Skin epidermis (tissue), 12 donors: Measurements from ENCODE around the gene VPS13A.
"Not testable (repeated sequence)": the region's sequence is repeated elsewhere in the genome, so short reads cannot be mapped to it uniquely, and the experiment has no call there.

Experiments used
- H3K27ac ChIP-seq, 21 experiments: fragments of 200-600 bp; sonication (generic) in 11 of 21; one replicate each; pipeline ENCODE4 v1.5.0; 2020; ENCODE audit warnings: mild to moderate bottlenecking in 3 of 21, inconsistent platforms in 2 of 21, moderate library complexity in 2 of 21
- H3K4me3 ChIP-seq, 7 experiments: fragments of 200-600 bp; sonication (generic) in 2 of 7; one replicate each; pipeline ENCODE4 v1.5.0; 2020; ENCODE audit warnings: inconsistent platforms in 2 of 7, mild to moderate bottlenecking in 2 of 7, moderate library complexity in 1 of 7

The VPS13A gene

DNA sequence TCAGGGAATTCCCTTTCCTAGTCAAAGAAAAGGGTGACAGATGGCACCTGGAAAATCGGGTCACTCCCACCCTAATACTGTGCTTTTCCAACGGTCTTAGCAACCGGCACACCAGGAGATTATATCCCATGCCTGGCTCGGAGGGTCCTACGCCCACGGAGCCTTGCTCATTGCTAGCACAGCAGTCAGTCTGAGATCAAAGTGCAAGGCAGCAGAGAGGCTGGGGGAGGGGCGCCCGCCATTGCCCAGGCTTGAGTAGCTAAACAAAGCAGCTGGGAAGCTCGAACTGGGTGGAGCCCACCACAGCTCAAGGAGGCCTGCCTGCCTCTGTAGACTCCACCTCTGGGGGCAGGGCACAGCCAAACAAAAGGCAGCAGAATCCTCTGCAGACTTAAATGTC, 231.2 kb downstream of the VPS13A start:
- H3K4me3 ChIP-seq, H3K27ac ChIP-seq: not testable (repeated sequence)

DNA sequence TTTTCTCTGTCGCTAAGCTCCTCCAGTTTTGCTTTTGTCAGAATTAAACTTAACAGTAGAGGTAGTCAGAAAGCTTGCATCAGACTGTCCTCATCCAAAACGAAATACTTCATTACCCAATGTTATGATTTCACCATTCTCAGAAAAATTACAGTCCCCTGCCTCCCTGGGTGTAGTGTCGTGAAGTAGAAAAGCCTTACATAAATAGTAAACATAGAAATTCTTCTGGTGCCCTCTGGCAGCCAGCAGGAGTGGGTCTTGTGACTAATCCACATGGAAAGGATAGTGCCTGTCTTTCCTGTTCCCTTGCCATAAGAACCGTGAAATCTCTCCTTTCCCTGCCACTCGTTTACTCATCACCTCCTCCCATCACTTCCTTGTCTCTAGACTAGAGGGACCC, 240.2 kb downstream of the VPS13A start:
- Histone ChIP-seq H3K27ac (peak overlapping the region in 1 of 21 experiments; percentile 3), H3K4me3 (no peak overlapping the region)

DNA sequence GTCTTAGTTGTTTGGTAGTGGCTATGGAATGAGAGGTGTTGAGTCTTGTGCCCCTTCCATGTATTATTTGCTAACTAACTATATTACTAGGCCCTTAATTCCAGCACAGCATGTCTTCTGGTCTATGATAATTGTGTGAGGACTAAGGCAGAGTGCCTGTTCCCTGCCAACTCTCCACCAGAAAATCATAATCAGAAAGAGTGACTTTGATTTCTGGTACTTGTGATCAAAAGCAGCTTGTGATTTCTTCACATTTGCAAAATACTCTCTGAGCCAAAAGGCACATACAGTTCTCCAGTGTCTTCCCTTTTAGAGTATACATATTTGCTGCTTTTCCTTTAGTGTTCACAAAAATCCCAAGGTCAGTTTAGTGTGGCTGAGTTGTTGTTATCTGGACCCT, 240.9 kb downstream of the VPS13A start:
- Histone ChIP-seq H3K27ac (peak overlapping the region in 1 of 21 experiments; percentile 3), H3K4me3 (no peak overlapping the region)

DNA sequence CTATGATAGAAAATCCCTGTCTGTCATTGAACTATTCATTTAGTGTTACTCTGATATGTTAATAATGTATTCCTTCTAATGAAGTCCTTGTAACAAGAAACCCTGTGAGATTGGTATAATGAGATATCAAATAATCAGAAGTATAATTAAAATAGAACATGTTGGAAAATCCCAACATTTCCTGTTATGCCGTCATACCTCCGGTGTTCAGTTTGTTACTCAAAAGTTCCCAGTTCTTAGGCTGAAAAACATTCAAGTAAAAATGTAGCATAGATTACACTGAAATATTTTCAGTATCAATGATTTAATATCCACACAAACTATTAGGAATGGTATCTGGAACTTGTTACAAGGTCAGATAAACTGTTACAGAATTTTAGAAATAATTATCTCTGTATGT, 243.3 kb downstream of the VPS13A start:
- Histone ChIP-seq H3K27ac (no peak overlapping the region), H3K4me3 (no peak overlapping the region)

DNA sequence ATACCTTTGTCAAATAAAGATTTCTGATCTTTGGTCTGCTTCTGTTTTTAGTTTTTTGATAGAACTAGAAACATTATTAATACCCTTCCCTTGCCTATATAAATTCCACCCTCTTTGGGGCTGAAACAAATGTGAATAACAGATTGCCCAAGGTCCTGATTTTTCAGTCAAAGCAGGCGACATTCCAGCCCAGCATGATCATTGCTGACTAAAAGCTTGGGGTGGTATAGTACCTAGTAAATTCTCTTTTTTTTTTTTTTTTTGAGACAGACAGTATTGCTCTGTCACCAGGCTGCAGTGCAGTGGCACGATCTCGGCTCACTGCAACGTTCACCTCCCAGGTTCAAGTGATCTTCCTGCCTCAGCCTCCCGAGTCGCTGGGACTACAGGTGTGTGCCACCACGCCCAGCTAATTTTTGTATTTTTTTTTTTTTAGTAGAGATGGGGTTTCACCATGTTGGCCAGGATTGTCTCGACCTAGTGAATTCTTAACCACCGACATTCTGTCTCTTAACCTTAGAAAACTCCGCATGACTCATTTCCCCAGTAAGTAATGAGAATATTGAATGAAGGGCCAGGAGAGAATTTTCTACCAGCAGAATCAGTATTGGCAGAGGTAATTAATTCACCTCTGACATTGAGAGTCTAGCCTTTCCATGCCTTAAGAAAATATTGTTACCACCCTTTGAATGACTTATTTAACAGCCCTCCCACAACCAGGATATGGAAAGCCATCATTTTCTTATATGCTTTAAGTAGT, 244.4 kb downstream of the VPS13A start:
- Histone ChIP-seq H3K4me3 (no peak overlapping the region), H3K27ac (no peak overlapping the region)

DNA sequence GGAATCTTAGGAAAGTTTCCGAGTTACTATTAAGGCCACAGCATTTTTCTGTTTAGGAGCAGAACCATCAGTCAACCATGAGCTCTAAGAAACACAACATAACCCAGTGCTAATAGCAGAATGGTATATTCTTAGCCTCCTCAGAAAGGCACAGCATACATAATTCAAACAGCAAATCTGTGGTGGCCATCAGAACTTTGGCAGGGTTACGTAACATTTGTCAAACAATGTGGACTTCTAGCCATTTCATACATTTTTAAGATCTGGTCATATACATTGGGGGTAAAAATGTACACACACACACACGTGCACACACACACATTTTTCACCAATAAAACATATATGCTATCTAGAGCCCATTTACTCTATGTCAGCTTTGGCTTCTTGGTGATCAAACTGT, 245.6 kb downstream of the VPS13A start:
- H3K4me3 ChIP-seq: no peak overlapping the region
- no peak overlapping the region for H3K27ac ChIP-seq

DNA sequence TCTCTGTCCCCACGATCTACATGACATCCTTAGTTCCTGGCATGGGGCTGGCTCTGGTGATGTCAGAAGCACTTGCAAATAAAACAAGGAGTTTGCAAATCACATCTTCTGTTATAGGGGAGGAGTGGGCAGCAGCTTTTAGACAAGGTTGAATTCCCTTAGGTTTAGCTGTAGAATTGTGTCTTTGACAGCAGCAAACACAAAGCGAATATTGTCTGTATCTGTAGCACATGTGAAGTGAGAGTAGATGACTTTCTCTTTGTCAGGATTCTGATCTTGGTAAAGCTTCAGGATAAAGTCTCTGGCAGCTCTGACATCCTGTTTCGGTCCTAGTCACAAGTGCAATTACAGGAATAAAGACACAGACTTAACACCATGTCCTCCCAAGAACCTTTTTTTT, 246.5 kb downstream of the VPS13A start:
- Histone ChIP-seq H3K4me3 (no peak overlapping the region), H3K27ac (no peak overlapping the region)

DNA sequence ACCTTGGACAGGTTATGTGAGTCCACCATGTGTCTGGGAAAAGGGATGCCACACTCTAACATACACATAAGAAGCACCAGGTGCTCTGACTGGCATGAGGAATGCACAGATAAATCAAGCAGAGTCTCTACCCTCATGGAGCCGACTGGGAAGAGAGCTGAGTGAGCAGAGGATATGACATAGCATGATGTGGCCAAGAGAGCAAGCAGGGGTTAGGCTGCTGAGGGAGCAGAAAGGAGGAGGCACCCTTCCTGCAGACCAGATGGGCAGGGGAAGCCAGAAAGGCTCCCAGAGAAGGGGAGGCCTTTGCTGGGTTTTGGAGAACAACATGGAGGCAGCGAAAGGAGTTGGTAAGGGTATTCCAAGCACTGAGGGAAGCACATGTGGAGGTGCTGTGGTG, 247.7 kb downstream of the VPS13A start:
- Histone ChIP-seq H3K4me3 (no peak overlapping the region), H3K27ac (no peak overlapping the region)

DNA sequence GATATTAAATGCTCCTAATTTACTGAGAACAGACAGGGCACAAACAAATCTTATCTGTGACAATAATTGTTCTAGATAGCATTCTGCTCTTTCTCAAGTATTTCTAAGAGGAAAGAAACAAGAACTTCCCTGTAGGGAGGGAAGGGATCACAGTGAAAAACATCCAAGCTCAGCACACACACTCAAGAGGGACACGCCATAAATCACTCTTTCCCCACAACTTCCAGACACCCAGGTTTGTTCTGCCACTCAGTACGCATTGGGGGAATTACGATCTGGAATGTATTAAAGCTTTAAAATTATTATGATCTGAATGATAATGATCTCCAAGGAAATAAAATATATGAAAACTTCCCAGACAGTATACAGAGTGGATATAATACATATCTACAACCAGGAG, 249.4 kb downstream of the VPS13A start:
- no peak overlapping the region for H3K4me3 ChIP-seq

DNA sequence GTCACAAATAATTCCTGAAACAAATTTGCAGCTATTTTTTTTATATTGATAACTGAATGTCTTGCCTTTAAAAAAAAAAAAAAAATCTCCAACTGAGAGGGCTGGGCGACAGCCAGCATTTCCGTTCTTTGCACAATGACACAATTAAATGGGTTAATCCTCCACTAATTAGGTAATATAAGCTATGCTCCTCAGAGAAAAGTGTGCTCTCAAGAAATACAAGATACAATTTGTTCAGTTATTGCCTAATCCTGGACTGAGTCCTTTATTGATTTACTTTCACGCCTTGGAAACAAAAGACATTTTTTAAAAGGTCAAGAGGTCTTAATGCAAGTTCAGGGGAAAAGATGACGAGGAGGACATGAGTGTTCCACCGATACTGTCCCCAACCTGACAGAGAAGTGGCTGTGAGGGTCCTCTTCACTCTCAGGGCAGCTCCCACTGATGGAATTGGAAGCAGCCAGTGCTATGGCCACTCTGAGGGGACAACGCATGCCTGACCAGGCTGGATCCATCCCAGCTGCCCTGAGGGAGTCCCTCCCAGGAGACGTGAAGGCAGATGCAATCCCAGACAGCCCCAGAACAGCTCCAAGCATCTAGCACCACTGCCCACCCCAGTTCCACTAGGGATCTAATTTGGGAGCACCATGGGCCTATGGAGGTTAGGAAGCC, 250.1 kb downstream of the VPS13A start:
- no peak overlapping the region for H3K4me3 ChIP-seq
- H3K27ac ChIP-seq: no peak overlapping the region

More for the DNA sequence above, 249.4 kb downstream of the VPS13A start:
- H3K27ac ChIP-seq: no peak overlapping the region

DNA sequence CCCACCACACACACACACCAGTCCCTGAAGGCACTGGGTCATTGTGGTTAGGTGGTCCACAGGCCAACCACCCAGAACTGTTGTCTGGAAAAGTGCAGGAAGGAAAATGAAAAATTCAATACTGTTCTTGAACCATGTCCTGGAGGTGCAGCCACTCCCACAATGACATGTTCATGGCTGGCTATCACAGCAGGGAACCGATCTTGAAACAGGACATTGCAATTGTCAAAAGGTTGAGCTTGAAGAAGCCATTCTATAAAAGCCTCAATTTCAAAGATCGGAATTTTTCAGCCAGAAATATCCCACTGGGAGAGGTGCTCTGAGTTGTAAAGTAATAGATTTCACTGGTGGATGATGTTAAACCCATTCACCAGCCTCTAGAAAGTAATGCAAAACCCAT, 252.6 kb downstream of the VPS13A start:
- H3K4me3 ChIP-seq: no peak overlapping the region
- no peak overlapping the region for H3K27ac ChIP-seq

DNA sequence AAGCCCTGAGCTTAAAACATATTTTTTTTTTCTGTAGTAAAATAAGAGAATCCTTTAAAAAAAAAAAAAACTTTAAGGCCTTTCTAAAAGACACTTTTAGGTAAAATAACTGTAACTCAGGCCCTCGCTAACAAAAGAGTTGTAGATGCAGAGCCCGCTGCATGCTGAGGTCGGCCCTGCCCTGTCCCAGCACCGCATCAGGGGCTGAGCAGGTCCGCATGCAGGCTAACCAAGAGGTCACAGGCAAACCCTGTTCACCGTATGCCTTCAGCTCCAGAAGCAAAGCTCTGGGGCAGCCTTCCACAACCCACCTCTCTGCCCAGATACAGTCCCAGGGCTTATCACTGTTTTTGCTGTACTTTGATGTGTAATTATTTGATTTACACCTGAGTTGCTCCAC, 254.7 kb downstream of the VPS13A start:
- no peak overlapping the region for H3K4me3 ChIP-seq
- no peak overlapping the region for H3K27ac ChIP-seq

DNA sequence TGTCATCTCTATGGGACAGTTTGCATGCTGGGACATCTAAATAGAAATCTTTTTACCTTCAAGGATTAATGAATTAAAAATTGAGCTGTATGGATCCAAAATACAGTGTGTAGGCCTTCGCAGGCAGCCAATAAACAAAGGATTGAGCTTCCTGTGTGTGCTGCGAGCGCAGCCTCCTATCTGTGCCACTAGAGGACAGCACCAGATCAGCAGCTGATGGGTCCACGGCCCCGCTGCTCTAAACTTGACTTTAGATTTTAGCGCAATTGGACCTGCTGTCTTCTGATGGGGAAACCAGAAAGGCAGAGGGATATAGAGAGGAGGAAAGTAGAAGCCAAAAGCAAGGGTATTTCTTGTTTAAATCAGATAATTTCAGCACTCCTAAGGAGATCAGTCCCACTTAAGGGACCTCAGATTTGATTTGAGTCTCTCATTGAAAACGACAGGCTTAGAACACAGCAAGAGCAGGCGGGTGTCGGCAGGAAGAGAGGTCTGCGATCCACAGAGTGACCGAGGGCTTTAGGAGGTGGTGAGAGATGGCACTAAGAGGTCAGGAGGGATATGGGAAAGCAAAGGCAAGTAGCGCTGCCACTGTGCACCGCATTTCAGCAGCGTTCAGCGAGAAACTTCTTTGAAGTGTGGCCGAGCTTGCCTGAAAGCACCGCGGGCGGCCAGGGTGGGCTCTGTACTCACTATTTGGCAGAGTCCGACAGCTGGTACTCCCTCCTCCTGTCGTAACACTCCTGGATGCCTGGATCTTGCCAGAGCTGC, 256.5 kb downstream of the VPS13A start:
- Histone ChIP-seq H3K27ac (no peak overlapping the region), H3K4me3 (no peak overlapping the region)

DNA sequence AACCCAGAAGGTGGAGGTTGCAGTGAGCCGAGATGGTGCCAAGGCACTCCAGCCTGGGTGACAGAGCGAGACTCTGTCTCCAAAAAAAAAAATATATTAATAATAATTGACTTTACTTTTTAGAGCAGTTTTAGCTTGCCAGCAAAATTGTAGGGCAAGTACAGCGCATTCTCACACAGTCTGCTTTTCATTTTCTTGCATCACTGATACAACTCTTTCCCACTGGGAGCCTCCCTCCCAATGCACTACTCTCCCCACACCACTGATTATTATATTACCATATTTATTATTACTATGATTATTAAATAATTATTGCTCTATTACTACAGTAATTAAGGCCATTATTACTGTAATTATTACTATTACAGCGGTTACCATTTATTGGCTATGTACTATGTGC, 257.9 kb downstream of the VPS13A start:
- Histone ChIP-seq H3K27ac (no peak overlapping the region), H3K4me3 (no peak overlapping the region)

DNA sequence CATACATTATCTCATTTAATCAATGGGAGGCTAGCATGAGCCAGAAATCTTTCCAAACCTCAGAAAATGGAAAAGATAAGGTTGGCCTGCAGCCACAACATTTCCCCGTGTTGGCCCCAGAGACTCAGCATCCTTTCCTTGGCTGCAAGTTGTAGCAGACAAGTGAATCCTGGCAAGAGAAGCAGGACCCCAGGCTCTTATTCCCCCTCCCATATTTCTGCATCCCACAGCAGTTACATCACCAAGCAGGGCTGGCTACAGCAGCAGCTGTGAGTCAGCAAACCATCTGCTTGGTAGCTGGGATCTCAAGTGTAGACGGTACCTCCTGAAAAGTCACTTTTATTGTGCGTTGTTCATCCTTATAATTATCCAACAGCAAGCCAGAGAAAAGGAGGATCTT, 258.4 kb downstream of the VPS13A start:
- no peak overlapping the region for H3K4me3 ChIP-seq
- no peak overlapping the region for H3K27ac ChIP-seq

DNA sequence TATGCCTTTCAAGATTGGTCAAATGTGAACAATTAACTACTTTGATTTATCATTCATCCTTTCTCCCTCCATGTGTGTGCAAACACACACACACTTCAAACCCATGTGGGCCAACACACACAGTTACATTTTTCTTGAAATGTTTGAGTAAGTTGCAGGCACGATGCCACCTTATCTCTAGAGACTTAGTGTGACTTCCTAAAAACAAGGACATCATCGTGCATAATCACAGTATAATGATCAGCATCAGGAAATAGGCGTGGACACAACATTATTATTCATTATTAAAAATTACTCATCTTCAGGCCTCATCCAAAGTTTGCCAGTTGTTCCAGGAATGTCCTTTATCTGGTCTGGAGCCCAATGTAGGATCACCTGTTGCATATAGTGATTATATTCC, 261.3 kb downstream of the VPS13A start:
- H3K4me3 ChIP-seq: no peak overlapping the region
- no peak overlapping the region for H3K27ac ChIP-seq

DNA sequence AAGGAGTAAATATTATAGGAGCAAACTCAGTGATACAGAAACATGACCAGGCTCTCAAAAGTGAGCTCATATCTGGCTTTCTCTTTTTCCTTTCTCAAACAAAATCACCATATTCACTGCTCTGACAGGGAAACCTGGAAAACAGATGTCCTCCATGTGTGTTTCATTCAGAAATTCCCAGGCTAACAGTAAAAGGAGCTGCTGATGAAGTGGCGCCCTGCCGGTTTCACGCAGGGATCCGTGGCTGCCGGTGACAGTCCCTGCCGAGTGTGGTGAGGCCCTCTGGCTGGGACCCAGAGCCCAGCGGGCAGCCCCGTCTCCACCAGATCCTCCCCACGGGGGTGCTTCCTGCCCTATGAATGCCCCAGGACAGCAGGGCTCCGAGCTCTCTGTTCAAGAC, 262.7 kb downstream of the VPS13A start:
- Histone ChIP-seq H3K4me3 (no peak overlapping the region), H3K27ac (peak overlapping the region in 1 of 21 experiments; percentile 23)

DNA sequence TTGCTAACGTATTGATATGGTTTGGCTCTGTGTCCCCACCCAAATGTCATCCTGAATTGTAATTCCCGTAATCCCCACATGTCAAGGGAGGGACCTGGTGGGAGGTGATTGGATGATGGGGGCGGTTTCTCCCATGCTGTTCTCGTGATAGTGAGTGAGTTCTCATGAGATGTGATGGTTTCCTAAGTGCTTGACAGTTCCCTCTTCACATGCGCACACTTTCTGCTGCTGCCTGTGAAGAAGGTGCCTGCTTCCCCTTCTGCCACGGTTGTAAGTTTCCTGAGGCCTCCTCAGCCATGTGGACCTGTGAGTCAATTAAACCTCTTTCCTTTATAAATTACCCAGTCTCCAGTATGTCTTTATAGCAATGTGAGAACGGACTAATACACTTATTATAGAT, 263.8 kb downstream of the VPS13A start:
- not testable (repeated sequence) for H3K4me3 ChIP-seq, H3K27ac ChIP-seq

DNA sequence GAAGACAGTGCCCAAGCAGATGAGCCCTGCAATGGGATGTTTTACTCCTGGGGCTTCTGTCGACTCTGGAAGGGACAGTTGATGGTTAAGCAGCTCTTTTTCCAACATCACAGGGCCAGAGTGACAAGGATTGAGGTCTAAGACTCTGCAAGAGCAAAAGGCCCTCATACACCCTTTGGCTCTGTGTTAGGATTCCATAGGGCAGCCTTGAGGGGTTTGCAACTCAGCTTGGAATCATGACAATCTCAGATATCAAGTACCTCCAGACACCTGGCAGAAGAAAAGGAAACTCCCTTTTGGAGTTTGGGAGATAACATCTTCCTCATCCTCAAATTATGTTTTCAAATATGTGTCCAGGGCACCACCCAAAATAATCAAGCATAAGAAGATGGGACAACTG, 265.1 kb downstream of the VPS13A start:
- no peak overlapping the region for H3K4me3 ChIP-seq

DNA sequence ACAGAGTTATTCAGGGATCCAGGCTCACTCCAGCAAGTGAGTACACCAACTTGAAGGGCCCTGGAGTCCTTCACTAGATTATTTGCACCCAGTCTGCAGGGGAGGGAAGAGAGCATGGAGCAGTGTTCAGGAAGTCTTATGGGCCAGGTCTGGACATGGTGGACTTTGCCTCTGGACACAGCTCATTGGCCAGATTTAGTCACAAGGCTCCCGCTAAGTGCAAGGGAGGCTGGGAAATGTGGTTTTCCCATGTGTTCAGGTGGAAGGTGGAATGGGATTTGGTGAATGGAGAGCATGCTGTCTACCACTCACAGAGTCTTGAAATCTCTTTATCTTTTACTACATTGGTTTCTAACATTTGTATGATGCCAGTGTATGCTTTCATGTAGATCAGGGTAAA, 270.3 kb downstream of the VPS13A start:
- no peak overlapping the region for H3K27ac ChIP-seq
- H3K4me3 ChIP-seq: no peak overlapping the region

More for the DNA sequence above, 265.1 kb downstream of the VPS13A start:
- H3K27ac ChIP-seq: no peak overlapping the region
